Measurements from ENCODE around the gene TPBGL. TPM values are rescaled to one million over a fixed set of nuclear protein-coding genes. Genes with fewer than 3 reads are reported as not detected.
A peak's percentile ranks its signal among the peaks of the same experiment; 100 is the strongest.

The TPBGL gene
- total and polyA plus RNA-seq, 2 donors (not counting 1 experiment from before 2014, with no cell fraction given) = not detected

DNA sequence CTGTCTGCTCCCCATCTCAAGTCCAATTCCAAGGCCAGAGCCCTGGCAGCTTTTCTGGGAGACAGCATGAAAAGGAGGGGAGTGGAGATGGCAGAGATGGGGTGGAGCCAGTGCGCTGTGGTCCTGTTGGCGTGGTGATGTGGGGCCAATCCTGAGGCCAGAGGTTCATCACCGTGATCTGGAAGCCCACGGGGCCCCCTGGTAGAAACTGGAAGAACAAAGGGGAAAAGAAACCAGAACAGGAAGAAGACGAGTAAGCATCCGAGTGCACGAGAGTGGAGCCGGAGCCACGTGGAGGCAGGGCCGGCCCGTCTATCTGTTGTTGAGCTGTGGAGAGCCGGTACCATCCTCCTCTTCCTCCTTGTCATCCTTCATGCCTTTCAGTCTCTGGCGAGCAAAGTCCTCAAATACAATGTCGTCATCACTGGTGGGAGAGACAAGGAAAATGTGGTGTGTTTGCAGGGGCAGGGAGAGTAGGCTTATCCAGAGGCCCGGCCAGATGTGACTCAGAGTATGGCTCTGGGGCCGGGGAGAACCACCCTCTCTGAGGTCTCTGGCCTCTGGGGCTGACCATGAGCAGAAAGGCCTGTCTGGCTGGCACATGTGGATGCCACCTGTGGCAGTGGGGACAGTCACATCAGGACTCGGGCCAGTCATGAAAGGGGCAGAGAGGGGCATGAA is 25.4 kb downstream of the TPBGL start:
- Histone ChIP-seq H3K4me2 (ENCODE audit: extremely low read depth, insufficient read depth, low read length) (no peak overlapping the region), H3K4me1 (ENCODE audit: control insufficient read depth, extremely low read depth, insufficient read depth, low read length) (no peaks in the 10 kb centered on the region), H2AFZ (ENCODE audit: low read length) (no peak overlapping the region), H3K27ac (ENCODE audit: insufficient read depth, low read length) (no peak overlapping the region), H3K4me3 (replicated peaks in 1 of 4; ENCODE audit: control extremely low read depth in 1 of 4, insufficient read depth in 1 of 4, low read depth in 3 of 4, low read length in 4 of 4) (no peak overlapping the region), H3K79me2 (ENCODE audit: control insufficient read depth, insufficient read depth, low read length) (no peaks in the 10 kb centered on the region), H3K27me3 (ENCODE audit: control insufficient read depth, insufficient read depth, low read length) (peaks cover 4% of the 10 kb centered on the region), H3K9ac (ENCODE audit: insufficient read depth, low read length) (no peak overlapping the region), H3K36me3 (ENCODE audit: control insufficient read depth, insufficient read depth, low read length) (no peaks in the 10 kb centered on the region), H4K20me1 (ENCODE audit: control insufficient read depth, extremely low read depth, insufficient read depth, low read length) (no peaks in the 10 kb centered on the region), H3K9me3 (ENCODE audit: control insufficient read depth, insufficient read depth, low read depth, low read length) (no peaks in the 10 kb centered on the region)
- TF ChIP-seq, protein P1, sequence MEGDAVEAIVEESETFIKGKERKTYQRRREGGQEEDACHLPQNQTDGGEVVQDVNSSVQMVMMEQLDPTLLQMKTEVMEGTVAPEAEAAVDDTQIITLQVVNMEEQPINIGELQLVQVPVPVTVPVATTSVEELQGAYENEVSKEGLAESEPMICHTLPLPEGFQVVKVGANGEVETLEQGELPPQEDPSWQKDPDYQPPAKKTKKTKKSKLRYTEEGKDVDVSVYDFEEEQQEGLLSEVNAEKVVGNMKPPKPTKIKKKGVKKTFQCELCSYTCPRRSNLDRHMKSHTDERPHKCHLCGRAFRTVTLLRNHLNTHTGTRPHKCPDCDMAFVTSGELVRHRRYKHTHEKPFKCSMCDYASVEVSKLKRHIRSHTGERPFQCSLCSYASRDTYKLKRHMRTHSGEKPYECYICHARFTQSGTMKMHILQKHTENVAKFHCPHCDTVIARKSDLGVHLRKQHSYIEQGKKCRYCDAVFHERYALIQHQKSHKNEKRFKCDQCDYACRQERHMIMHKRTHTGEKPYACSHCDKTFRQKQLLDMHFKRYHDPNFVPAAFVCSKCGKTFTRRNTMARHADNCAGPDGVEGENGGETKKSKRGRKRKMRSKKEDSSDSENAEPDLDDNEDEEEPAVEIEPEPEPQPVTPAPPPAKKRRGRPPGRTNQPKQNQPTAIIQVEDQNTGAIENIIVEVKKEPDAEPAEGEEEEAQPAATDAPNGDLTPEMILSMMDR (conservative IDR thresholded peaks at IDR 0.05 in 1 of 2, IDR thresholded peaks at IDR 0.05 in 1 of 2; ENCODE audit: low read depth in 1 of 2, low read length in 2 of 2) = no peak
- no peak for TF ChIP-seq EZH2 (IDR thresholded peaks at IDR 0.05; ENCODE audit: low read length, missing control alignments)
- peak in 1 of 2 donors; percentile 32 for DNase-seq (ENCODE audit: low read depth in 2 of 2)

DNA sequence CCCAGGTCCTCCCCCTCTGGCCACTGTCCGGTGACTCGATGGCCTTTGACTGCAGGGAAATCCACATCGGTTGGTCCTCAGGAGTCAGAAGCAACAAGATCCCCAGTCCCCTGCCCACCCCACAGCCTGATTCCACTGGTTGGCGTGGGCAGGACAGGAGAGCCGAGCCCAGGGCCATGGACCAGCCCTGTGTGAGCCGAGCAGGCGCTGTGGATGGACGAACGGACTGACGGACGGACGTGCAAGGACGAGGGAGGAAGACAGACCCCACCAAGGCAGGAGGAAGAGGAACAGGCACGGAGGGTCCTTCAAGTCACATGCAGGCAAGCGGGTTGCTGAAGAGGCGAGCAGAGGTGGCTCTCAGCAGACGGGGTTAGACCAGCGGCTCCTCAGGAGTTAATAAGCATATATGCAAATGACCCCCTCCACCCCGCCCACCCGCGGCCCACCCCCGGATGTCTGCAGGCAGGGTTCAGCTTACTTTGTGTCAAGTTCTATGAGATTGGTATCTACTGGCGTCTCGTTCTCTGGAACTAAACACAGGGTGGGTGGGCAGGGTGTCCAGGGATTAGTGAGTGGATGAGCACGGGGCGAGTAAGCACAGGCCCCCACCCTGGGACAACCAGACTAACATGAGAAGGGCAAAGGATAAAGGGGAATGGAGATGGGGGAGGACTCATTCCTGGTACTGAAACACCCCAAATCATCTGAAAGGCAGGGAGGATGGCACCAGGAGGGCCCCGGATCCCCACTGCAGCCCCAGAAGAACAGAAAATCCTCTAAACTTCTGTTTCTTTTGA is 26.8 kb downstream of the TPBGL start:
- no peaks in the 10 kb centered on the region for H3K79me2 ChIP-seq (ENCODE audit: control insufficient read depth, insufficient read depth, low read length)
- H4K20me1 ChIP-seq (ENCODE audit: control insufficient read depth, extremely low read depth, insufficient read depth, low read length) = no peaks in the 10 kb centered on the region
- no peaks in the 10 kb centered on the region for H3K9me3 ChIP-seq (ENCODE audit: control insufficient read depth, insufficient read depth, low read depth, low read length)
- no peaks in the 10 kb centered on the region for H3K4me1 ChIP-seq (ENCODE audit: control insufficient read depth, extremely low read depth, insufficient read depth, low read length)
- no peak for TF ChIP-seq EZH2 (IDR thresholded peaks at IDR 0.05; ENCODE audit: low read length, missing control alignments)
- TF ChIP-seq, protein P1 (conservative IDR thresholded peaks at IDR 0.05 in 1 of 2, IDR thresholded peaks at IDR 0.05 in 1 of 2; ENCODE audit: low read depth in 1 of 2, low read length in 2 of 2) = no peak
- H3K4me2 ChIP-seq (ENCODE audit: extremely low read depth, insufficient read depth, low read length) = no peak overlapping the region
- no peak overlapping the region for H3K9ac ChIP-seq (ENCODE audit: insufficient read depth, low read length)
- no peak overlapping the region for H2AFZ ChIP-seq (ENCODE audit: low read length)
- H3K4me3 ChIP-seq (replicated peaks in 1 of 4; ENCODE audit: control extremely low read depth in 1 of 4, insufficient read depth in 1 of 4, low read depth in 3 of 4, low read length in 4 of 4) = no peak overlapping the region
- DNase-seq (ENCODE audit: low read depth in 2 of 2) = no peak
- no peaks in the 10 kb centered on the region for H3K27me3 ChIP-seq (ENCODE audit: control insufficient read depth, insufficient read depth, low read length)
- no peak overlapping the region for H3K27ac ChIP-seq (ENCODE audit: insufficient read depth, low read length)
- no peaks in the 10 kb centered on the region for H3K36me3 ChIP-seq (ENCODE audit: control insufficient read depth, insufficient read depth, low read length)

DNA sequence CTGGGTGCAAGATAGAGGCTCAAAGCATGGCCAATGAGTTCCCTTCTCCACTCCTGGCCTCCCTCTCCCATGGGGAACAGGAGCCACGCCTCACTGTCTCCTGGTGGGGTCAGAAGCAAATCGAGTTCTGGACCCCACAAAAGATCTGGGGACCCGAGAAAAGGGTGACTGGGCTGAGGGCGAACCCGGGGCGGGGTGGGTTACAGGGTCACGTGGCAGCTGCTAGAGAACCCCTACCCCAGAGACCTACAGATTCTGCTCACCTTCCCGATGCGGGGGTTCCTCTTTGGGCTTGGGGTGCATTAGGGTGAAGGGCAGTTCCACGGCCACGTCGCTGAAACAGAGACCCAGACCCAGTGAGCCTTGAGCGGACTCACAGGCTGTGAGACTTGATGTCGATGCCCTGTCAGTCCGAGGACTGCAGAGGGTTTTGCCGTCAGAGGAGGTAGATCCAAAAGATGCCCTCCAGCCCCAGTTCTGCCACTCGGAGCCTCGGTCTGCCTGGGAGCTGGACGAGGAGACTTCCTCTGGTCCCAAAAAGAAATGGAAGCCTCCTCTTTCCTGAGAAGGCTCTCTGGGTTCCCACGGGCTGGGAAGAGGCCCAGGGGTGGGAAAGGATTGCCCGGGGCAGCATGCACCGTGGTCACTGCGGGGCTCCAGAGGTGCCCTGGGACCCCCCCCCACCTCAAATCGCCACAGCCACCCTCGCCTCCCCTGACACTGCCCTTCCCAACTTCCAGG is 28.2 kb downstream of the TPBGL start:
- Histone ChIP-seq H3K79me2 (ENCODE audit: control insufficient read depth, insufficient read depth, low read length) (no peaks in the 10 kb centered on the region), H3K4me3 (replicated peaks in 1 of 4; ENCODE audit: control extremely low read depth in 1 of 4, insufficient read depth in 1 of 4, low read depth in 3 of 4, low read length in 4 of 4) (no peak overlapping the region), H3K36me3 (ENCODE audit: control insufficient read depth, insufficient read depth, low read length) (no peaks in the 10 kb centered on the region), H3K27me3 (ENCODE audit: control insufficient read depth, insufficient read depth, low read length) (no peaks in the 10 kb centered on the region), H3K27ac (ENCODE audit: insufficient read depth, low read length) (no peak overlapping the region), H3K4me2 (ENCODE audit: extremely low read depth, insufficient read depth, low read length) (no peak overlapping the region), H3K9ac (ENCODE audit: insufficient read depth, low read length) (no peak overlapping the region), H3K9me3 (ENCODE audit: control insufficient read depth, insufficient read depth, low read depth, low read length) (no peaks in the 10 kb centered on the region), H2AFZ (ENCODE audit: low read length) (no peak overlapping the region), H3K4me1 (ENCODE audit: control insufficient read depth, extremely low read depth, insufficient read depth, low read length) (no peaks in the 10 kb centered on the region), H4K20me1 (ENCODE audit: control insufficient read depth, extremely low read depth, insufficient read depth, low read length) (no peaks in the 10 kb centered on the region)
- no peak for TF ChIP-seq EZH2 (IDR thresholded peaks at IDR 0.05; ENCODE audit: low read length, missing control alignments)
- TF ChIP-seq, protein P1 (conservative IDR thresholded peaks at IDR 0.05 in 1 of 2, IDR thresholded peaks at IDR 0.05 in 1 of 2; ENCODE audit: low read depth in 1 of 2, low read length in 2 of 2) = no peak
- DNase-seq (ENCODE audit: low read depth in 2 of 2) = no peak
